HG02588 (cell line): ENCODE results near the gene EEA1.
"Not testable (repeated sequence)": the region's sequence is repeated elsewhere in the genome, so short reads cannot be mapped to it uniquely, and the experiment has no call there.

Experiments
- ATAC-seq: cut with Tn5 transposase; IDR thresholded peaks from one replicate; pipeline ENCODE4 v1.9.1; 2021; ENCODE audit warnings: mild to moderate bottlenecking, moderate library complexity; ENCODE audit not compliant: unreplicated experiment

EEA1 gene

DNA sequence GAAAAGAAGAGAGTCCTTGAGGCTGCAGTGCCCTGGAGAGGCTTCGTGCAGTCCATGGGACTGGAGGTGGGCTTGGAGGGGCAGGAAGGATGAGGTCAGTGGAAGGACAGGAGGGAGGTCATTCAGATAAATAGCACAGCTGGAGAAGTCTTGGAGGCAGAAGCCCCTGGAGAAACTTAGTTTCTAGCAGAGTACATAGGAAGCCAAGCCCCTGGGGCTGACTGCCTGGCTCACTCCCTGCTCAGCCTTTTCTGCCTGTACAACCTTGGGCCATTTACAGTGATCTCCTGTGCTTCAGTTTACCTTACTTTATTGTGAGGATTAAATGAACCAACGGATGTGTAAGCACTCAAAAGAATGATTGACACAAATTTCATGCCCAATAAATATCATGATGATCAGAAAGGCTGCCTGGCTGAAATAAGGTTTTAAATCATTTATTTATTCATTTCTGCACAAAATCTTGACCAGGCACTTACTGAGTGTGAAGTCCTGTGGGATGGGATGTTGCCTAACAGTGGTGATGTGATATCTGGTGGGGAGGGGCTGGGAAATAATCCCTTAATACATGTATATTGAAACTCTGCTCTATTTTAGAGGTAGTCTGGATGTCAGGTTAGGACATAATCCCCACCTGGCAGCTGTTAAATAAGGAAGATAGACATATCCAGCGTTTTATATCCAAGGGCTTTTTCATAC, 172.0 kb downstream of the EEA1 start:
- no peak for ATAC-seq

GRCh38 chr12:92753976-92754885, 174.9 kb downstream of the EEA1 start:
- no peak for ATAC-seq

- ATAC-seq, result not testable (repeated sequence)
Measured at GRCh38 chr12:92749691-92750090, 179.4 kb downstream of the EEA1 start.

DNA sequence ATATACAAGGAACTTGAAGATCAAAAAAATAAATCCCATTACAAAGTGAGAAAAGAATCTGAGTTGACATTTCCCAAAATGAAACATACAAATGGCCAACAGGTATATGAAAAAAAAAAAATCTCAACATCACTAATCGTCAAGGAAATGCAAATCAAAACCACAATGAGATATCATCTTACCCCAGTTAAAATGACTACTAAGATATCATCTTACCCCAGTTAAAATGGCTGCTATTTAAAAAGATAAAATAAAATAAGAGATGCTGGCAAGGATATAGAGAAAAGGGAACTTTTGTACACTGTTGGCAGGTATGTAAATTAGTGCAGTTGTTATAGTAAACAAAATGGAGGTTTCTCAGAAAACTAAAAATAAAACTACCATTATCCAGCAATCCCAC, 181.9 kb downstream of the EEA1 start:
- ATAC-seq, result no peak

GRCh38 chr12:92745856-92746550, 183.1 kb downstream of the EEA1 start:
- no peak for ATAC-seq

DNA sequence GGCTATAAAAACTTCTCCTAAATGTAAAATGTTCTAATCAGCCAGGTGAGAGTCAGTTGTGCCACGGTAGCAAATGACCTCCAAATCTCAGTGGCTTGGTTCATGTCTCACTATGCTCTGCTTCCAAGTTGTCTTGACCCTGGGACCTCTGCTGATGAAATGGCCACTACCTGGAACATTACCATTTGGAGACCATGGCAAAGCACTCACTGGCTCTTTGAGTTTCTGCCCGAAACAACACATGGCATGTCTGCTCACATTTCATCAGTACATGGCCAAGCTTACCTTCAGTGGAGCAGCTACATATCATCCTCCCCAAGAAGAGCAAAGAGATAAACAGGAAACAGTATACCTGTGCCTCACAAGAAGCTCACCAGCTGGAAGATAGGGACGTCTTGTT, 186.1 kb downstream of the EEA1 start:
- ATAC-seq, result no peak

GRCh38 chr12:92740411-92740810, 188.7 kb downstream of the EEA1 start:
- no peak for ATAC-seq

- no peak for ATAC-seq
Measured at GRCh38 chr12:92739113-92739512, 190.0 kb downstream of the EEA1 start.

DNA sequence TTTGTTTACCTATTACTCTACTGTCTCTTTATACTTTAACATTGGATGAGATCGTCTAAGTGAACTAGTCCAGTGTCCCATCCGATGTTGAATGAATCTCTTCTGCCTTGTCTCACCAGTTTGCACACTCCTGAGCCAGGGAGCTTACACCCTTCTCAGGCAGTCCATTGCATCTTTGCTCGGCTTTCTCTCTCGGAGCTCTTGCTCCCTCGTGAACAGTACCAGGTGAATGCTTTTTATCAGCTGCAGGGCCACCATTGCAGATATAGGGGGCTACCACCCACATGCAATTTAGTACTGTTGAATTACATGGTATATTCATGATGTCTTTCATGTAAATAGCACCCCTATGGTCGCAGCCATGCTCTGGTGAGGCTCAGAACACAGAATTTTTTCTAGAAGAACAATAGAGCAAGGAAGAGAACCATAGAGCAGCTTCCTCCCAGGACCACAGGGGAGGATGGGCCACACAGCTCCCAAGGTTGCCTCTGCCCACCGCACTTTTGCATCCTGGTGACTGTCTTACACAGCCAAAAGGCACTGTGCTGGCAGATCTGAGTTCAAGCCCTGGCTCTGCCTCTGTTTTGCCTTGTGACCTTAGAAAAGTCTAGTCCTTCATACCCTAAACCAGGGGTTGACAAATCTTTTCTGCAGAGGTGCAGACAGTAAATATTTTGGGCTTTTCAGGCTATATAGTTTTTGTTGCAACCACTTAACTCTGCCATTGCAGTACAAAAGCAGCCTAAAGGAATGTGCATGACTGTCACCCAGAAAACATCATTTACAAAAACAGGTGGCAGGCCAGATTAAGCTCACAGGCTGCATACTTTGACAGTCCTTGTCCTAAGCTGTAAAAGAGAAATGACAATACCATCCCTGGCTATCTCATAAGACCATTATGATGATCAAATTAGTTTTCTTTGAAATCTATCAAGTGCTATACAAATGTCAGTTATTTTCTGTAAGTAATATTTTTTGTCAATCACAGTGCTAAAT, 190.9 kb downstream of the EEA1 start:
- ATAC-seq, result no peak

DNA sequence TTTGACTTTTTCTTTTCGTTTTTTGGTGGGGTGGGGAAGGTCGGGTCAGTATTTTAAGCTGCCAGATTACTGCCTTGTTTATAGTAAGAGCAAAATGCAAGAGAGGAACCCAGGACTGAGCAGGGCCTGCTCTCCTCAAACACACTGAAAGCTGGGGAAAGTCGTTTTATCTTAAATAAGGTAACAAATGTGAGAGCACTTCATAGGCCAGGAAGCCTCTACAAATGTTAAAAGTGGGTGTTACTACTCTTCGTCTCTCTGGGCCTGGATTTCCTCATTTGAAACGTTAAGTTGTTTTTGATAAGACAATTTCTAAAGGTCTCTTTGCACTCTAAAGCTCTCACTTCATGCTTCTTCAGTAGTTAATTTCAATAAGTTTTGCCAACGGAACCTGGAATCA, 192.5 kb downstream of the EEA1 start:
- no peak for ATAC-seq

DNA sequence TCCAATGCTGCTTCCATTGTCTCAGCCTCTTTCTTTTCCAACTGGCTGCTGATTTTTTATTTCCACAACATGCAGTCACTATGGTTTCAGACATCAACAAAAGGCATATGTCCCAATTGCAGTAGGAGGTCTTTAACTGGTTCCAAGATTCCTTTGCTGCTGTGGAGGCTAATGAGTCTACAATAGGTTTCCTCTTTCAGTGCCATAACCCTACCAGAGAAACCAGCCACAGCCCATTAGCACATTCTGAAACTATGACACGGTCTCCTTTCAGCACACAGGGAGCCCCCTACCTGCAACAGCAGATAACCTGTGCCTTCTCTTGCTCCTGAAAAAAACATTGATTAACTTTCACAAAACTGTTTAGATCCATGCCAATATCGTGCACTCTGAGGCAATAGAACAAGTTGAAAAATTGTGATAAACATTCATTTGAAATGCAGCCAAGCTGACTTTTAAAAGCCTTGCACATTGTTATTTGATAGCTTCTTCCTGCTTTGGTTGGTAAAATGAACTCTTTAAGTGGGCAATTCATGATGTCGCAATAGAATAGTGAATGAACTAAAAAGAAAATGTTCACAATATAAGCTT, 193.9 kb downstream of the EEA1 start:
- no peak for ATAC-seq

GRCh38 chr12:92733661-92734060, 195.4 kb downstream of the EEA1 start:
- ATAC-seq, result no peak

- ATAC-seq, result no peak
Measured at GRCh38 chr12:92733181-92733580, 195.9 kb downstream of the EEA1 start.

DNA sequence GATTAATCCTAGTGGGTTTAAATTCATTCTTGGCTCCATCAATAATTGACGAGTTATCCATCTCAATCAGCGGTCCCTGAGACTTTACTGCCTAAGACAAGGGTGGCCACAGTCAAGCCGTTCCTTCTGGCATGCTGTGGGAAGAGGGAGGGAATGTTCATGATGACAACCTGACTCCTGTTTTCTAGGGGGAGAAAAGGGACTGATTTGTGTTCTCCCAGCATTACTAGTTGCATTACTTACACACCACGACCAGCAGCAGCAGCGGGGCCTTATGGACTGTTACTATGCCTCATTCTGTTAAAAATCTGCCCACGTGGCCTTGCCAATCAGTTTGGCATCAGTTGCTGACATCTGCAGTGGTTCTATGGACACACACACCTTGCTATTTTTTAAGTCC, 196.4 kb downstream of the EEA1 start:
- no peak for ATAC-seq

GRCh38 chr12:92732216-92732615, 196.9 kb downstream of the EEA1 start:
- no peak for ATAC-seq

GRCh38 chr12:92730758-92731157, 198.3 kb downstream of the EEA1 start:
- ATAC-seq, result no peak

GRCh38 chr12:92729773-92730305, 199.3 kb downstream of the EEA1 start:
- no peak for ATAC-seq

GRCh38 chr12:92726850-92727249, 202.2 kb downstream of the EEA1 start:
- ATAC-seq, result no peak

DNA sequence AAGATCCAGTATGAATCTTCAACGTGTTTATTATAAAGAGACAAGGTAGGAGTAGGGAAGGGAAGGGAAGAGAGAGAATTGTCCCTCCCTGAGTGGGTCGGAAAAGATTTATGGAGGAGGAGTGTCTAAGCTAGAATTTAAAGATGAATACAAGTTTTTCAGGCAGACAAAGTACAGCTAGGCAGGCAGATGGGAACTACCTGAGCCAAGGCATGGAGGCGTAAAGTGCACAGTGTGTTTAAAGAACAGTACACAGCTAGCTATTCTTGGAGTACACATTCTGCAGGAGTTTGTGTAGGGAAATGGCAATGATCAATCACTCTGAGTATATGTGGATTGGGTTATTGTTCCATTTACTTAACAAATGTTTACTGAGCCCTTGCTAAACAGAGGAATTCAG, 206.2 kb downstream of the EEA1 start:
- ATAC-seq, result no peak

DNA sequence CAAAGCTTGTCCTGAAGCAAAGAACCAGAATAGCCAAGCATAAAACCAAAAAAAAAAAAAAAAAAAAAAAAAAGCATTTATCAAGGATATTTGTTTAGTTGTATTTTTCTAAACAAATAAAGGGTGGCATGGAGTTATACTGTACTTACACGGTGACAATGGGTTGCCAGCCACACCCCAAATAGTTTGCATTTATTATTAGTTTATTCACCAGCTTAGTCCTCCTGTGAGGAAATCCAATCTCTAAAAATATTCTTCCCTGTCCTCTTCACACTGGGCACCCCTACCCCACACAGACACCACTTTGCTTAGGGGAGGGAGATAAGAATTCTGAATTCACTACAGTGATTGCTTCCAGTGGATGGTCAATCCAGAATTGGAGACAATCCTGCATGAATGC, 207.4 kb downstream of the EEA1 start:
- no peak for ATAC-seq
